ENCODE data around the gene EMC9.

Gene EMC9

DNA sequence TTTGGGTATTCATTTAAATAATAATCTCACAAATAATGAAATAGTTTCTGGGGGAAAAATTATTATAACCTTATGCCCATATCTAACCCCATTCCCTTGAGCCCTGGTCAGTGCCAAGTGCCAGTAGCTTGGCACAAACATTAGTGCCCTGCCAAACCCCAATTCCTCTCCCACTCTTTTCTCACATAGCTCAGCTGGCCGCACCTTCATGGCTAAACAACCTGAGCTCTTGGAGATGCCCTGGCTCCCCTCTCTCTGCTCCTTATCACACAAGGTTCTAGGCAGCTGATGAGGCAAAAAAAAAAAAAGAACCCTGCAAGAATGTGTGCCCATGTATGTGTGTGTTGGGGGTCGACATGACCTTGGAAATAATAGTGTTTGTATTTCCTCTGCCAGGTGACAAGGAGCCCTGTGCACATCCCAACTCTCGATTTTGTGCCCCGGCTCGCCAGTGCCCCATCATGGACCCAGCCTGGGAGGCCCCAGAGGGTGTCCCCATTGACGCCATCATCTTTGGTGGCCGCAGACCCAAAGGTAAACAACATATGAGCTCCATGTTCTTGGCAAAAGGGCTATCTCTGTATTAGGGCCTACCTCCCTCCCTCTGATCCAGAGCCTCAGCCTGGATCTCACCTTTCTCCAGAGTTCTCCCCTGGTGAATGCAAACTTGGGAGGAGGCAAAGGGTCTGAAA is 38.9 kb downstream of the EMC9 start:
- no peak for DNase-seq

GRCh38 chr14:24100982-24101494 is 40.4 kb downstream of the EMC9 start:
- DNase-seq, result no peak

GRCh38 chr14:24100197-24100981 is 41.0 kb downstream of the EMC9 start:
- DNase-seq, result no peak

DNA sequence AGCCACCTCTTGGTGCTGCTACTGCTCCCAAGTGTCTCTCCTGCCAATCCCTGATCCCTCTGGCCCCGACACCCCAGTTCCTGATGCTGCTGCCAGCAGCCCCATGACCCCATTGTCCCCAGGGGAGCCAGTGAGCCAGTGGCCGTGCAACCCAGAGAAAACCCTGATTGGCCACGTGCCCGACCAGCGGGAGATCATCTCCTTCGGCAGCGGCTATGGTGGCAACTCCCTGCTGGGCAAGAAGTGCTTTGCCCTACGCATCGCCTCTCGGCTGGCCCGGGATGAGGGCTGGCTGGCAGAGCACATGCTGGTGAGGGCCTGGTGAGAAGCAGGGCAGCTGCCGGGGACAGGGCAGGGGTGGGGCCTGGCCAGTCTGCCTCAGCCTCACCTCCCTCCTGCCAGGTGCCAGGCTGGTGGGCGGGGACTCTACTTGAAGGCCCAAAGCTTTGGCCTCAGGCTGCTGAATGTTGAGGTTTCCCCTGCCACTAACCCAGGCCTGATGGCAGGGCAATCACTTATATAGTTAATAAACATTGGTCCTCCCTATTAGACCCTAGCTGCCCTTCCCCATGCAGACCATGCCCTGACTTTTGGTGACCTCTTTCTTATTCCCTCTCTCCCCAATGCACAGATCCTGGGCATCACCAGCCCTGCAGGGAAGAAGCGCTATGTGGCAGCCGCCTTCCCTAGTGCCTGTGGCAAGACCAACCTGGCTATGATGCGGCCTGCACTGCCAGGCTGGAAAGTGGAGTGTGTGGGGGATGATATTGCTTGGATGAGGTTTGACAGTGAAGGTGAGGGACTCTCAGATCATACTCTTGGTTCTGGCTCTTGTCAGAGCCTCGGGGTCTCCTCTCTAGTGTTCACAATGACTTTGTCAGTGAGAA is 42.2 kb downstream of the EMC9 start:
- DNase-seq, result no peak

- DNase-seq, result no peak
Observed at GRCh38 chr14:24098229-24098926, 43.0 kb downstream of the EMC9 start.

- no peak for DNase-seq
Observed at GRCh38 chr14:24096545-24097181, 44.7 kb downstream of the EMC9 start.

DNA sequence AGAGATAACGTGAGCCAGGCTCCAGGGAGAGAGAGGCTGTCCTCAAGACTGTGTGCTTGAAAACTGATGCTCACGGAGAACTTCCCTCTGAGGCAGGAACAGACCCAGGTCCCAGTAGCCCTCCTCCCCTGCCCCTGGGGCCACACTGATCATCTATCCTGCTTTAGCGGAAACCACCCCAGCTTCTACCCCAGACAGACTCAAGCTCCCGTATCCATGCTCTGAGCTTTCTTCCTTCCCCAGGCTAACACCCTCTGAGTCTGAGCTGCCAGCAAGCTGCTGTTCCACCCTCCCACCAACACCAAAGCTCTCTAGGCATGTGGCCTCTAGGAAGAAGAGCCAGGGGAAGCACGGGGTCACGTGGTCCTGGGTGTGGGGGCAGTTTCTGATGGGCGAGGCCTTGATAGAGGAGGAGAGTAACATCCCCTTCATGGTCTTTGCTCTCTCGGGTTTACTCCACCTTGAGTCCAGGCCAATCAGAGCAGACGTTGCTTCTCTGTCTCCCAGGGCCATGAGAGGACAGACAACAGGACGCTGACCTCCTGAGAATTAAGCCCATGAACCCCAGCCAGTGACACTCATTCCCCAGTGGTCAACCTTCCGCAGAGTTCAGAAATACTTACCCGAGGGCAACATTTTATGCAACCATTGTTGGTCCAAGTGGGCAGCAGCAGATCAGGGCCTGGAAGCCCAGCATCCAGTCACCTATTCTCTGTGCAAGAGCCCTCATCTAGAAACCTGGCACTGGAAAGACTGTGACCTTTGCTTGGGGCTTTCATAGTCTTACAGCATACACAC is 45.9 kb downstream of the EMC9 start:
- no peak for DNase-seq

DNA sequence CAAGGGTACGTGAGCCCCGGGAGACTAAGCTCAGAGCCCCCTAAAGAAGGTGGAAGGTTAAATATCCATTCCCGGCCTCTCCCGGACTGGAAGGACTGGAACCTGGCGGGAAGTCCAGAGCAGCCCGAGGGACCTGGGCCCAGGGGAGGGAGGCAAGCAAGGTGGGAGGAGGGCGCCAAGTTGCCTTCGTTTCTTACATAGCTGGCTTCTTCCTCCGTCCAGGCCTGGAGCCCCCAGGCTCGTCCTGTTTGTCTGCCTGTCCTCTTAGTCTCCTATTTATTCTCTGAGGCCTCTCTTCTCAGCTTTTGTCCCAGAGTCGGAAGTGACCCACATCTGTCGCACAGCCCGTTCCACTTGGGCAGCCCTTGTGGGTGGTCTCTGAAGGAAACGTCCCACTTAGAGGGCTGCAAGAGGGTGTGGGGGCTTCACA is 46.5 kb downstream of the EMC9 start:
- no peak for DNase-seq

- DNase-seq, result peak; percentile 57
Observed at GRCh38 chr14:24093901-24094840, 47.2 kb downstream of the EMC9 start, which contains the start of gene PCK2. Gene PCK2, plus strand, starts transcription at chr14:24094311. Its CDS starts 95 bp downstream, at chr14:24094406.

GRCh38 chr14:24093207-24093900 is 48.0 kb downstream of the EMC9 start:
- DNase-seq, result no peak

DNA sequence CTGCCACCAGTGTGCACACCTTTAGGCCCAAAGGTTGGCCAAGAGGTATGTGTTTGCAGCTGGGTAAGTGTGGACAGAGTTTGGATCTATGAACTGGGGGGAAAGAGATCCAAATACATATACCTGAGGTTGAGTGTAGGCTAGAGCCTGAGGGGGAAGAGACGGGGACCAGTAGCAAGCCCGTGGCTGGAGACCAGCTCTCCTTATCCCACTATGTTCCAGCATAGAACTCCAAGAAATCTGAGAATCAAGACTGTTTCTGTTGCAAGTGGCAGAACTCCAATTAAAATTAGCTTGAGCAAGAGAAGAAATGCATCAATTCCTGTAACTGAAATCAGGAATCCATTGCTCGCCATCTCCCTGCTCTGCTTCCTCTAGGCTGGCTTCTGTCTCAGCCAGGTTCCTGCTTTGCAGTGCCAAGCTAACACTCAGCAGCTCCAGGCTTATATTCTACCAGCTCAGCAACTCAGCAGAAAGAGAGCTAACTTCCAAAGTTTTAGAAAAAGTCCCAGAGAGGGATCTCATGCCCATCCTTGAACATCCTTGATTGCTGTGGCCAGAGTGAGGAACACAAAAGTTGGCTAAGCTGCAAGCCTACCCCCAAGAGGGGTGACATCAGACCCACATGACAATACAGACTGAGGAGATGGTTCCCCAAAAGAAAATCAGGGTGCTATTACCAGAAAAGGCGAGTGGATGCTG is 48.7 kb downstream of the EMC9 start:
- no peak for DNase-seq

DNA sequence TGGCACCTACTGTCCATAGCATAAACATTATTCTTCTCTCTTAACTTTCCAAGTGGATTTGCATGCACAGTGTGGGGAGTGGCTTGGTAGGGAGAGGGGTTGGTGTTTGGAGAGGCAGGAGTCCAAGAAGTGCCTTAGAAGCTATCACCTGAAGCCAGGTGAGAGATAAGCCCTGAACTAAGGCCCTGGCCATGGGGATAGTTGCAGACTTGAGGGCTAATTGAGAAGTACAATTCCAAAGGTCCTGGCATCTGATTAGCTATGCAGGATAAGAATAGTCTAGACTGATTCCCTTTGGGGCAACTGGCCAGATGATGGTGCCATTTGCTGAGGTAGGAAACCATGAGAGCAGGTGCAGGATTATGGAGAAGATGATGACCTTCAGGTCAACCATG is 49.3 kb downstream of the EMC9 start:
- no peak for DNase-seq

GRCh38 chr14:24089890-24090289 is 51.5 kb downstream of the EMC9 start:
- DNase-seq, result no peak
